Measurements from ENCODE around the gene CD19. TPM values are rescaled to one million over a fixed set of nuclear protein-coding genes. Genes with fewer than 3 reads are reported as not detected.

Gene CD19
- not detected for polyA plus RNA-seq (2012; ENCODE audit: insufficient read length, low read depth)

DNA sequence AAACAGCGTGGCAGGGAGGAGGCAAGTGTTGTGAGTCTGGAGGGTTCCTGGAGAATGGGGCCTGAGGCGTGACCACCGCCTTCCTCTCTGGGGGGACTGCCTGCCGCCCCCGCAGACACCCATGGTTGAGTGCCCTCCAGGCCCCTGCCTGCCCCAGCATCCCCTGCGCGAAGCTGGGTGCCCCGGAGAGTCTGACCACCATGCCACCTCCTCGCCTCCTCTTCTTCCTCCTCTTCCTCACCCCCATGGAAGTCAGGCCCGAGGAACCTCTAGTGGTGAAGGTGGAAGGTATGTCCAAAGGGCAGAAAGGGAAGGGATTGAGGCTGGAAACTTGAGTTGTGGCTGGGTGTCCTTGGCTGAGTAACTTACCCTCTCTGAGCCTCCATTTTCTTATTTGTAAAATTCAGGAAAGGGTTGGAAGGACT lies at the start of gene CD19:
TSS of gene CD19 (plus strand) at position 171 of the 425 bp plus-strand sequence. CDS start at position 201, 30 bp downstream.
- no peak for TF ChIP-seq POLR2AphosphoS5 (IDR thresholded peaks at IDR 0.05; ENCODE audit: low read depth, low read length)
- TF ChIP-seq TAF1 (IDR thresholded peaks at IDR 0.05; ENCODE audit: borderline replicate concordance, insufficient read depth, low read length), result no peak
- TF ChIP-seq, protein P1, sequence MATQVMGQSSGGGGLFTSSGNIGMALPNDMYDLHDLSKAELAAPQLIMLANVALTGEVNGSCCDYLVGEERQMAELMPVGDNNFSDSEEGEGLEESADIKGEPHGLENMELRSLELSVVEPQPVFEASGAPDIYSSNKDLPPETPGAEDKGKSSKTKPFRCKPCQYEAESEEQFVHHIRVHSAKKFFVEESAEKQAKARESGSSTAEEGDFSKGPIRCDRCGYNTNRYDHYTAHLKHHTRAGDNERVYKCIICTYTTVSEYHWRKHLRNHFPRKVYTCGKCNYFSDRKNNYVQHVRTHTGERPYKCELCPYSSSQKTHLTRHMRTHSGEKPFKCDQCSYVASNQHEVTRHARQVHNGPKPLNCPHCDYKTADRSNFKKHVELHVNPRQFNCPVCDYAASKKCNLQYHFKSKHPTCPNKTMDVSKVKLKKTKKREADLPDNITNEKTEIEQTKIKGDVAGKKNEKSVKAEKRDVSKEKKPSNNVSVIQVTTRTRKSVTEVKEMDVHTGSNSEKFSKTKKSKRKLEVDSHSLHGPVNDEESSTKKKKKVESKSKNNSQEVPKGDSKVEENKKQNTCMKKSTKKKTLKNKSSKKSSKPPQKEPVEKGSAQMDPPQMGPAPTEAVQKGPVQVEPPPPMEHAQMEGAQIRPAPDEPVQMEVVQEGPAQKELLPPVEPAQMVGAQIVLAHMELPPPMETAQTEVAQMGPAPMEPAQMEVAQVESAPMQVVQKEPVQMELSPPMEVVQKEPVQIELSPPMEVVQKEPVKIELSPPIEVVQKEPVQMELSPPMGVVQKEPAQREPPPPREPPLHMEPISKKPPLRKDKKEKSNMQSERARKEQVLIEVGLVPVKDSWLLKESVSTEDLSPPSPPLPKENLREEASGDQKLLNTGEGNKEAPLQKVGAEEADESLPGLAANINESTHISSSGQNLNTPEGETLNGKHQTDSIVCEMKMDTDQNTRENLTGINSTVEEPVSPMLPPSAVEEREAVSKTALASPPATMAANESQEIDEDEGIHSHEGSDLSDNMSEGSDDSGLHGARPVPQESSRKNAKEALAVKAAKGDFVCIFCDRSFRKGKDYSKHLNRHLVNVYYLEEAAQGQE (IDR thresholded peaks at IDR 0.05; ENCODE audit: insufficient read depth in 1 of 2, low read depth in 2 of 2, low read length in 2 of 2), result no peak
- no peak for TF ChIP-seq SIN3A (IDR thresholded peaks at IDR 0.05; ENCODE audit: borderline replicate concordance, insufficient read depth, low read length)
- TF ChIP-seq FOXP2 (optimal IDR thresholded peaks at IDR 0.05; ENCODE audit: borderline replicate concordance, extremely low read depth, extremely low read length, insufficient read depth), result no peak

DNA sequence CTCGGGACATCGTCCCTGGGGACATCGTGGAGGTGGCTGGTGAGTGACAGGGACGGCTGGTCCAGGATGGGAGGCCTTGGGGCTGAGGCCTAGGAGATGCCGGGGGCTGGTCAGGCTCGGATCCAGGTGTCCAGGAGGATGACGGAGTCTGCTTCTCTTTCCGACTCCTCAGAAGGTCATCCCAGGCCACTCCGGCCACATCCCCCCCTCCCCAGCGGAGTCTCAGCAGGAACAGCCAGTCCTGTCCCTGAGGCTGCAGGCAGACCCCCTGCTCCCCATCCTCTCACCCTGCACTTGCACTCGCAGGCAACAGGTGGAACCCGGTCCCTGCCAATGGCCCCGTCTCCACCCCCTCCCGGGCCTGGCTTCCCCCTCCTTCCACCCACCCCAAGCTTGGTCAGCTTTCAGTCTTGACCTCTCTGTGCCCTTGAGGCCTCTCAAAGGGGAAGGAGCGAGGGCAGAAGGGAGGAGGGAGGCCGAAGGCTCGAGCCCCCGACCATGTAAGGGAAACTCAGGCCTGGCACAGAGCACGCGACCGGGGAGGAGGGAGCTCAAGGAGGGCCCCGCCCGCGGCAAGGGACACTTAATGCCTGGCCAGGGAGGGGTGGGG lies 49.1 kb upstream of the CD19 start:
- TF ChIP-seq SIN3A (IDR thresholded peaks at IDR 0.05; ENCODE audit: borderline replicate concordance, insufficient read depth, low read length) (no peak), POLR2AphosphoS5 (IDR thresholded peaks at IDR 0.05; ENCODE audit: low read depth, low read length) (no peak), FOXP2 (optimal IDR thresholded peaks at IDR 0.05; ENCODE audit: borderline replicate concordance, extremely low read depth, extremely low read length, insufficient read depth) (no peak), TAF1 (IDR thresholded peaks at IDR 0.05; ENCODE audit: borderline replicate concordance, insufficient read depth, low read length) (no peak)
- TF ChIP-seq, protein P1 (IDR thresholded peaks at IDR 0.05; ENCODE audit: insufficient read depth in 1 of 2, low read depth in 2 of 2, low read length in 2 of 2), result no peak

DNA sequence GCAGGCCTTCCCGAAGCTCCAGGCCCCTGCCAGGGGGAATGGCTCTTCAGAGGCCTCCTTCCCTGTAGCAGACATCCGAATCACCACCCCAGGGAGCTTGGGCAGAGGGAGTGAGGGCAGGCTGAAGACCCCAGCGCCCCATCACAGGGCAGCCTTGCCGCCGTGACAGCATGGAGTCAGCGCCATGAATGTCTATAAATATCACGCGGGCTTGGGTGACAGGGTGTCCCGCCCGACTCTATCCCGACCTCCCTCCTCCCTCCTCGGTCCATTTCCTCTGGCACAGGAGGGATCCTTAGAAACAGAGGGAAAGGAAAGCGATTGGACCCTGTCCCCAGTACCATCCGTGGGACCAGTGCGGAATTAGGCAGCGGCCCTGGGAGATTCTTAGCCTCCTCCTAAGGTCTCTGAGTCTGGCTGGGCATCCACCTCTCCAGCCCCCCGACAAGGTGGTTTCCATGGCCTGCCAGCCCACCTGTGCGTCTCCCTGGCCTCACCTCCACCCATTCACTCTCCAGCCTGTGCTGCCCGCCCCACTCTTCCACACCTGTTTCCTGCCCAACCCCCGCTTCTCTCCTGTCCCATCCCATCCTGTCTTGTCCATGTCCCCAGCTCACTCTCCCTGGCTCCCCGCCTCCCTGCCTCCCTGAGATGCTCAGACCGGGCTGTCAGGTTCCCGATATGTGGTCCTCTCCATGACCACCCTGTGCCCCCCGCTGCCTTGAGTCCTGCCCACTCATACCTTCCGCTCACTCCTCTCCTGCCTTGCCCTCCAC lies 48.4 kb upstream of the CD19 start:
- TF ChIP-seq TAF1 (IDR thresholded peaks at IDR 0.05; ENCODE audit: borderline replicate concordance, insufficient read depth, low read length) (no peak), FOXP2 (optimal IDR thresholded peaks at IDR 0.05; ENCODE audit: borderline replicate concordance, extremely low read depth, extremely low read length, insufficient read depth) (no peak), POLR2AphosphoS5 (IDR thresholded peaks at IDR 0.05; ENCODE audit: low read depth, low read length) (no peak), SIN3A (IDR thresholded peaks at IDR 0.05; ENCODE audit: borderline replicate concordance, insufficient read depth, low read length) (no peak)
- TF ChIP-seq, protein P1 (IDR thresholded peaks at IDR 0.05; ENCODE audit: insufficient read depth in 1 of 2, low read depth in 2 of 2, low read length in 2 of 2), result no peak

DNA sequence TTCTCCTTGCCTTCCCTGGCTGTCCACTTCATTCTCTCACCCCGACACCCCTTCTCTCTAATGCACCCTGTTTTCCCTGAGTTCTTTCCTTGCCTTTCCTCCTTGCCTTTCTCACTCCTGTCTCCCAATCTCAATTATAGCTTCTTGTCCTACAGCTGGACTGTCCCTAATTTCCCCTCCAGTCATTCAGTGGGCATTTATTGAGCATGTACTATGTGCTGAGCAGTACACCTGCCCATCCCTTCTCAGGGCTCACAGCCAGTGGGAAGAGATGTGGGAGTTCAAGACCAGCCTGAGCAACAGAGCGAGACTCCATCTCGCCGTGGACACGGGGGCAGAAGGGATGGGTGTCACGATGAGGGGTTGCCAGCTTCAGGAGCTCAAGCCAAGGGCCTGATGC lies 47.7 kb upstream of the CD19 start:
- TF ChIP-seq, protein P1 (IDR thresholded peaks at IDR 0.05; ENCODE audit: insufficient read depth in 1 of 2, low read depth in 2 of 2, low read length in 2 of 2), result no peak
- TF ChIP-seq FOXP2 (optimal IDR thresholded peaks at IDR 0.05; ENCODE audit: borderline replicate concordance, extremely low read depth, extremely low read length, insufficient read depth) (no peak), SIN3A (IDR thresholded peaks at IDR 0.05; ENCODE audit: borderline replicate concordance, insufficient read depth, low read length) (no peak), TAF1 (IDR thresholded peaks at IDR 0.05; ENCODE audit: borderline replicate concordance, insufficient read depth, low read length) (no peak), POLR2AphosphoS5 (IDR thresholded peaks at IDR 0.05; ENCODE audit: low read depth, low read length) (no peak)
